ENCODE results near the gene SLC39A9. TPM values are rescaled to one million over a fixed set of nuclear protein-coding genes. Genes with fewer than 3 reads are reported as not detected.

Gene SLC39A9
- total and polyA plus RNA-seq, 2 of the 13 experiments (the other 11 are each of a cell fraction or from before 2014, with no cell fraction given), result 46.6 to 69.5 TPM

- TF ChIP-seq SP5 (CRISPR knock-in tag; IDR thresholded peaks at IDR 0.05; ENCODE audit: borderline replicate concordance, low read depth) (peak; percentile 13; the same call in 1 of the 2 replicates), ZBED4 (CRISPR knock-in tag; IDR thresholded peaks at IDR 0.05; ENCODE audit: borderline replicate concordance) (peak; percentile 62), ZNF558 (CRISPR knock-in tag; IDR thresholded peaks at IDR 0.05; ENCODE audit: borderline replicate concordance) (no peak), ESRRA (CRISPR knock-in tag; IDR thresholded peaks at IDR 0.05; ENCODE audit: low read depth) (no peak), IRF2 (CRISPR knock-in tag; IDR thresholded peaks at IDR 0.05) (peak; percentile 60; the same call in 1 of the 2 replicates), MTF2 (CRISPR knock-in tag; IDR thresholded peaks at IDR 0.05; ENCODE audit: borderline replicate concordance) (no peak), GLMP (CRISPR knock-in tag; IDR thresholded peaks at IDR 0.05; ENCODE audit: borderline replicate concordance) (no peak), RORA (CRISPR knock-in tag; IDR thresholded peaks at IDR 0.05) (no peak), ZNF33B (CRISPR knock-in tag; IDR thresholded peaks at IDR 0.05) (peak; percentile 85), ZNF772 (CRISPR knock-in tag; IDR thresholded peaks at IDR 0.05) (no peak; the same call in 1 of the 2 replicates), ZNF775 (CRISPR knock-in tag; IDR thresholded peaks at IDR 0.05; ENCODE audit: borderline replicate concordance) (no peak), THAP8 (CRISPR knock-in tag; IDR thresholded peaks at IDR 0.05; ENCODE audit: borderline replicate concordance) (no peak; the same call in 1 of the 2 replicates), FOXK2 (IDR thresholded peaks at IDR 0.05) (0 out of 2 replicates have a peak, but pooled peaks have one; percentile 36), ZBTB2 (CRISPR knock-in tag; IDR thresholded peaks at IDR 0.05; ENCODE audit: low read depth) (peak; percentile 70), KDM5A (IDR thresholded peaks at IDR 0.05; ENCODE audit: borderline replicate concordance, low read length) (peak; percentile 91), ZFY (CRISPR knock-in tag; IDR thresholded peaks at IDR 0.05) (peak; percentile 98), TARDBP (CRISPR knock-in tag; IDR thresholded peaks at IDR 0.05) (peak; percentile 76), RNF2 (conservative IDR thresholded peaks at IDR 0.05; ENCODE audit: low read depth) (no peak), ZNF224 (CRISPR knock-in tag; IDR thresholded peaks at IDR 0.05) (no peak), SKIL (CRISPR knock-in tag; IDR thresholded peaks at IDR 0.05; ENCODE audit: borderline replicate concordance) (no peak)
These were observed at the start of gene SLC39A9, which contains the start of gene ERH (continued) for GRCh38 chr14:69398053-69398817.

All from HepG2 (cell line).